ENCODE measurements around the gene DESI1. TPM values are rescaled to one million over a fixed set of nuclear protein-coding genes. Genes with fewer than 3 reads are reported as not detected.
"Not testable (repeated sequence)": the region's sequence is repeated elsewhere in the genome, so short reads cannot be mapped to it uniquely, and the experiment has no call there.

DESI1 gene
- total and polyA plus RNA-seq, 7 donors: 14.7 to 27.6 (median 21.5) TPM

DNA sequence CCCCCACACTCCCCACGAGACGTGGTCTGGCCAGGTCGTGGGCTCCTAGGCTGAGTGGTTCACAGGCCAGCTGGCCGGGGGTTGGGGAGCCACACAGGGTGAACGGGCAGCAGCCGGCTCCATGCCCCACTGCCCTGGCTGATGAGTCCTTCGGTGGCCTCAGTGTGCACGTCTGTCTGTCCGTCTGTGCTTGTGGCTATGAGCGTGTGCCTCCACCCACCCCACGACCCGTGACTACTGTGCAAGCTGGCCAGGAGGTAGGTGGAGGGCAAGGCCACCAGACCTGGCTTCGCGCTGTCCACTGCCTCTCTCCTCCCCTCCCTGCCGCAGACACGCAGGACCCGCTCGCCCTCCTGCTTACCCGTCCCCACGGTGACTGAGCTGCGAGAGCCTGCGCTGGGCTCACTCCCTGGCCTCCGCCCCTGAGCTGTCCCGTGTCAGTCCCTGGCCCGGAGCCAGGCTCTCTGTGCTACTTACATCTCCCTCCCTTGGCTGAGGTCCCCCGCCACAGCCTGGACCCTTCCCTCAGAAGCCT, 45.9 kb downstream of the DESI1 start:
- Histone ChIP-seq H3K36me3 (ENCODE audit: insufficient read depth in 1 of 2, low read depth in 1 of 2) (peaks cover 0 to 12% of the 10 kb centered on the region in 2 donors), H3K27me3 (ENCODE audit: insufficient read depth in 3 of 3, low read length in 2 of 3) (no peaks in the 10 kb centered on the region), H3K27ac (no peak overlapping the region), H3K9me3 (no peaks in the 10 kb centered on the region), H3K4me1 (no peaks in the 10 kb centered on the region), H3K4me3 (no peak overlapping the region)
- WGBS, 3 donors: 71 to 73% (median 71%) methylated on average over 25 to 26 of the region's 26 CpGs
- intact Hi-C loops (cut with DNase I): no loop called here
- ATAC-seq (peak in 2 of 4 donors; percentile 30 to 44), DNase-seq (peak; percentile 76 to 81)
- TF ChIP-seq CTCF (IDR thresholded peaks at IDR 0.05): no peak

- no peak overlapping the region for H3K27ac ChIP-seq
- H3K4me1 ChIP-seq: no peaks in the 10 kb centered on the region
- intact Hi-C loops (cut with DNase I): no loop called here
- no peak for TF ChIP-seq CTCF (IDR thresholded peaks at IDR 0.05)
- no peaks in the 10 kb centered on the region for H3K9me3 ChIP-seq
- ATAC-seq: no peak
- no peak overlapping the region for H3K4me3 ChIP-seq
- 76 to 81% (median 80%) methylated on average over 11 of the region's 11 CpGs for WGBS, 3 donors
- peaks cover 0 to 12% of the 10 kb centered on the region in 2 donors for H3K36me3 ChIP-seq (ENCODE audit: insufficient read depth in 1 of 2, low read depth in 1 of 2)
- DNase-seq: no peak
- H3K27me3 ChIP-seq (ENCODE audit: insufficient read depth in 3 of 3, low read length in 2 of 3): no peaks in the 10 kb centered on the region
Measured at GRCh38 chr22:41573677-41574076, 47.2 kb downstream of the DESI1 start.

DNA sequence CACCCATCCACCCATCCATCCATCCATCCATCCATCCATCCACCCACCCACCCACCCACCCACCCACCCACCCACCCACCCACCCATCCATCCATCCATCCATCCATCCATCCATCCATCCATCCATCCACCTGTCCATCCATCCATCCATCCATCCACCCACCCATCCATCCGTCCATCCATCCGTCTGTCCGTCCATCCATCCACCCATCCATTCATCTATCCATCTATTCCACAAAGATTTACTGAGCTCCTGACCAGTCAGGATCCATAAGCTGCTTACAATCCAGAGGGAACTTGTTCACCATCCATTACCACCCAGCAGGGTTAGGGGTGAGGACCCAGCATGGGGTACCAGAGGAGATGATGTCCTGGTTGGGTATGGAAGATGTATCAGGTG, 48.5 kb downstream of the DESI1 start:
- H3K4me1 ChIP-seq; H3K27me3 ChIP-seq (ENCODE audit: insufficient read depth in 3 of 3, low read length in 2 of 3); H3K27ac ChIP-seq; DNase-seq; H3K4me3 ChIP-seq; intact Hi-C loops (cut with DNase I); H3K9me3 ChIP-seq; ATAC-seq; H3K36me3 ChIP-seq (ENCODE audit: insufficient read depth in 1 of 2, low read depth in 1 of 2): not testable (repeated sequence)
- WGBS, 3 donors: 91 to 99% (median 98%) methylated on average over 3 of the region's 3 CpGs

DNA sequence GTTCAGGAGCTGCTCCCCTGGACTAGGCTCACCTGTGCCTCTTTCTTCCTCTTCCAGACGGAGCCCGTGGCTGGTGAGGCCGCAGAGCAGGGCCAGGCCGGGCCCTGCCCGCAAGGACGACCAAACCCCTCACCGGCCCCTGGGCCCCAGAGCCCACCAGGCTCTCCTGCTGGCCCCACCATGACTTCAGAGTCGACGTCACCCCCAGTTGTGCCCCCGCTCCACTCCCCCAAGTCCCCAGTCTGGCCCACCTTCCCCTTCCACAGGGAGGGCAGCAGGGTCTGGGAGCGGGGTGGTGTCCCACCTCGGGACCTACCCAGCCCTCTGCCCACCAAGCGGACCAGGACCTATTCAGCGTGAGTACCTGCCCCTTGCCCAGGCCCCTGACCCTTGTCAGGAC, 49.1 kb downstream of the DESI1 start:
- H3K36me3 ChIP-seq (ENCODE audit: insufficient read depth in 1 of 2, low read depth in 1 of 2): peaks cover 0 to 3% of the 10 kb centered on the region in 2 donors
- H3K27me3 ChIP-seq (ENCODE audit: insufficient read depth in 3 of 3, low read length in 2 of 3): no peaks in the 10 kb centered on the region
- no peak overlapping the region for H3K27ac ChIP-seq
- no peaks in the 10 kb centered on the region for H3K9me3 ChIP-seq
- H3K4me1 ChIP-seq: no peaks in the 10 kb centered on the region
- no peak for ATAC-seq
- no peak for DNase-seq
- no peak for TF ChIP-seq CTCF (IDR thresholded peaks at IDR 0.05)
- 95 to 98% (median 97%) methylated on average over 13 to 14 of the region's 14 CpGs for WGBS, 3 donors
- intact Hi-C loops (cut with DNase I): no loop called here
- no peak overlapping the region for H3K4me3 ChIP-seq

DNA sequence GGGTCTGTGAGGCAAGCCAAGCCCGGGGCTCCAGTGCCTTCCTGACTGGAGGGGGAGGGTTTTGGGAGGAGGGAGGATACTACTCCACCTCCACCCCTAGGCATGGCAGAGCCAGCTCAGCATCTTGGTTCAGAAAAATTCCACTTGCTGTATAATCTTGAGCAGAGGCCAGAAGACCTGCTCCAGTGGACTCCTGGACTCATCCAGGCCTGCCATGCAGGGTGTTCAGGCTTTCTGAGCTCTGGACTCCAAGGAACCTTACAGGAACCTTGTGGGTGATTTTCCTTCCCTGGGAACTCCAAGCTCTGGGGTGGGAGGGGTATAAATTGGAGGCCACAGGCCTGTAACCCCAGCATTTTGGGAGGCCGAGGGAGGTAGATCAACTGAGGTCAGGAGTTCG, 50.6 kb downstream of the DESI1 start:
- Histone ChIP-seq H3K27ac (no peak overlapping the region), H3K9me3 (no peaks in the 10 kb centered on the region), H3K36me3 (ENCODE audit: insufficient read depth in 1 of 2, low read depth in 1 of 2) (no peaks in the 10 kb centered on the region), H3K4me3 (no peak overlapping the region), H3K4me1 (peaks cover 3% of the 10 kb centered on the region), H3K27me3 (ENCODE audit: insufficient read depth in 3 of 3, low read length in 2 of 3) (no peaks in the 10 kb centered on the region)
- intact Hi-C loops (cut with DNase I): no loop called here
- DNase-seq: no peak
- ATAC-seq: no peak
- no peak for TF ChIP-seq CTCF (IDR thresholded peaks at IDR 0.05)
- WGBS, 3 donors: 81% methylated on average over 3 of the region's 3 CpGs

Measured in psoas muscle (tissue), 8 donors.